HFFc6 (cell line): ENCODE results near the gene ENTHD1. TPM values are rescaled to one million over a fixed set of nuclear protein-coding genes. Genes with fewer than 3 reads are reported as not detected.

Source experiments
- DNase-seq: peaks from one replicate; pipeline ENCODE4 v3.0.0-alpha.2; 2018
- H3K27ac Mint-ChIP-seq: 2 replicates; pipeline ENCODE4 v1.8.0; 2020; ENCODE audit warnings: mild to moderate bottlenecking, mixed read lengths
- H3K27me3 Mint-ChIP-seq: 2 replicates; pipeline ENCODE4 v1.8.0; 2021; ENCODE audit warnings: mild to moderate bottlenecking, moderate library complexity, mixed read lengths; ENCODE audit not compliant: insufficient read depth
- H3K36me3 Mint-ChIP-seq: 2 replicates; pipeline ENCODE4 v1.8.0; 2021; ENCODE audit warnings: low read depth, mixed read lengths
- H3K4me1 Mint-ChIP-seq: 2 replicates; pipeline ENCODE4 v1.8.0; 2020; ENCODE audit warnings: low read depth, mixed read lengths
- H3K4me3 Mint-ChIP-seq: 2 replicates; pipeline ENCODE4 v1.8.0; 2020; ENCODE audit warnings: mild to moderate bottlenecking, moderate library complexity, mixed read lengths
- H3K9me3 Mint-ChIP-seq: 2 replicates; pipeline ENCODE4 v1.8.0; 2020; ENCODE audit warnings: mild to moderate bottlenecking, mixed read lengths
- total RNA-seq, 6 experiments: library from RNA; stranded (reverse); fragmentation: NEBNext Ultra II Directional; extraction: Animal tissue kit (Norgen Biotek cat#: 25700); gene quantifications; 2 replicates in 1 of 6; 3 replicates in 5 of 6; pipeline ENCODE4 v1.2.3, GENCODE V29; 2021
- TF ChIP-seq, protein P1 (sequence below): fragments of 200-600 bp; sonication (generic); IDR thresholded peaks from 2 replicates; pipeline ENCODE4 v1.5.0; 2021; ENCODE audit warnings: antibody characterized with exemption, mild to moderate bottlenecking

The ENTHD1 gene
- total RNA-seq, 6 experiments from 2014 or later = not detected

- Mint-ChIP-seq H3K27ac (no peak overlapping the region), H3K27me3 (peaks cover 61% of the 10 kb centered on the region)
These were observed 188.2 kb downstream of the ENTHD1 start for GRCh38 chr22:39705386-39705785.

GRCh38 chr22:39703928-39704639, 189.5 kb downstream of the ENTHD1 start:
- H3K27me3 Mint-ChIP-seq = peaks cover 55% of the 10 kb centered on the region
- no peak for DNase-seq
- no peak overlapping the region for H3K4me3 Mint-ChIP-seq
- TF ChIP-seq, protein P1, sequence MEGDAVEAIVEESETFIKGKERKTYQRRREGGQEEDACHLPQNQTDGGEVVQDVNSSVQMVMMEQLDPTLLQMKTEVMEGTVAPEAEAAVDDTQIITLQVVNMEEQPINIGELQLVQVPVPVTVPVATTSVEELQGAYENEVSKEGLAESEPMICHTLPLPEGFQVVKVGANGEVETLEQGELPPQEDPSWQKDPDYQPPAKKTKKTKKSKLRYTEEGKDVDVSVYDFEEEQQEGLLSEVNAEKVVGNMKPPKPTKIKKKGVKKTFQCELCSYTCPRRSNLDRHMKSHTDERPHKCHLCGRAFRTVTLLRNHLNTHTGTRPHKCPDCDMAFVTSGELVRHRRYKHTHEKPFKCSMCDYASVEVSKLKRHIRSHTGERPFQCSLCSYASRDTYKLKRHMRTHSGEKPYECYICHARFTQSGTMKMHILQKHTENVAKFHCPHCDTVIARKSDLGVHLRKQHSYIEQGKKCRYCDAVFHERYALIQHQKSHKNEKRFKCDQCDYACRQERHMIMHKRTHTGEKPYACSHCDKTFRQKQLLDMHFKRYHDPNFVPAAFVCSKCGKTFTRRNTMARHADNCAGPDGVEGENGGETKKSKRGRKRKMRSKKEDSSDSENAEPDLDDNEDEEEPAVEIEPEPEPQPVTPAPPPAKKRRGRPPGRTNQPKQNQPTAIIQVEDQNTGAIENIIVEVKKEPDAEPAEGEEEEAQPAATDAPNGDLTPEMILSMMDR = no peak
- no peaks in the 10 kb centered on the region for H3K9me3 Mint-ChIP-seq
- no peaks in the 10 kb centered on the region for H3K4me1 Mint-ChIP-seq
- H3K27ac Mint-ChIP-seq = no peak overlapping the region
- H3K36me3 Mint-ChIP-seq = no peaks in the 10 kb centered on the region

More at GRCh38 chr22:39705386-39705785, 188.2 kb downstream of the ENTHD1 start:
- no peaks in the 10 kb centered on the region for H3K36me3 Mint-ChIP-seq
- no peaks in the 10 kb centered on the region for H3K9me3 Mint-ChIP-seq
- TF ChIP-seq, protein P1 = no peak
- no peak for DNase-seq
- no peak overlapping the region for H3K4me3 Mint-ChIP-seq
- H3K4me1 Mint-ChIP-seq = no peaks in the 10 kb centered on the region

- no peak overlapping the region for H3K4me3 Mint-ChIP-seq
- no peaks in the 10 kb centered on the region for H3K36me3 Mint-ChIP-seq
- H3K27ac Mint-ChIP-seq = no peak overlapping the region
- H3K9me3 Mint-ChIP-seq = no peaks in the 10 kb centered on the region
- H3K27me3 Mint-ChIP-seq = peaks cover 48% of the 10 kb centered on the region
- no peaks in the 10 kb centered on the region for H3K4me1 Mint-ChIP-seq
- TF ChIP-seq, protein P1 = no peak
- no peak for DNase-seq
These were observed 190.5 kb downstream of the ENTHD1 start for GRCh38 chr22:39703091-39703490.

DNA sequence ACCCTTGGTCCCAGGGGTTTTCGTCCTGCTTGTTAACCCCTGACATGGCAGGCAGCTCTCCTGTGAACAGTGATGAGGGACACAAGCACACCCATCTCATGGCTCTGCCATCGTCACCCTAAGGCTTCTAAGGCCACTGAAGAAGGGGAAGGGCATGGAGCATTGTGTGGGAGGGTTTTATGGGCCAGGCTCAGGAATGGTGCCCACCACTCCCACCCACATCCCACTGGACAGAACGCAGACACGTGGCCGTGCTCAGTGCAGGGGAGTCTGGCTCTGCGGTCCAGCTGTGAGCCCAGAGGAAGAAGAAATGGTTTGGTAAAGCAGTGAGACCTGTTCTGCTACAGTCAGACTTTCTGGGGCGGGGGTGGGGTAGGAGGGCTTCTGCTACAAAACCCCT, 193.0 kb downstream of the ENTHD1 start:
- DNase-seq = no peak
- TF ChIP-seq, protein P1 = no peak
- Mint-ChIP-seq H3K27ac (no peak overlapping the region), H3K27me3 (peaks cover 46% of the 10 kb centered on the region), H3K4me3 (no peak overlapping the region), H3K4me1 (no peaks in the 10 kb centered on the region), H3K36me3 (no peaks in the 10 kb centered on the region), H3K9me3 (no peaks in the 10 kb centered on the region)

GRCh38 chr22:39699631-39700360, 193.8 kb downstream of the ENTHD1 start:
- TF ChIP-seq, protein P1 = no peak
- DNase-seq = no peak
- H3K9me3 Mint-ChIP-seq = no peaks in the 10 kb centered on the region
- no peaks in the 10 kb centered on the region for H3K4me1 Mint-ChIP-seq
- no peak overlapping the region for H3K4me3 Mint-ChIP-seq
- no peaks in the 10 kb centered on the region for H3K36me3 Mint-ChIP-seq
- H3K27me3 Mint-ChIP-seq = peaks cover 49% of the 10 kb centered on the region
- no peak overlapping the region for H3K27ac Mint-ChIP-seq
